ENCODE data around the gene SLC5A10.
"Not testable (repeated sequence)": the region's sequence is repeated elsewhere in the genome, so short reads cannot be mapped to it uniquely, and the experiment has no call there.

DNA sequence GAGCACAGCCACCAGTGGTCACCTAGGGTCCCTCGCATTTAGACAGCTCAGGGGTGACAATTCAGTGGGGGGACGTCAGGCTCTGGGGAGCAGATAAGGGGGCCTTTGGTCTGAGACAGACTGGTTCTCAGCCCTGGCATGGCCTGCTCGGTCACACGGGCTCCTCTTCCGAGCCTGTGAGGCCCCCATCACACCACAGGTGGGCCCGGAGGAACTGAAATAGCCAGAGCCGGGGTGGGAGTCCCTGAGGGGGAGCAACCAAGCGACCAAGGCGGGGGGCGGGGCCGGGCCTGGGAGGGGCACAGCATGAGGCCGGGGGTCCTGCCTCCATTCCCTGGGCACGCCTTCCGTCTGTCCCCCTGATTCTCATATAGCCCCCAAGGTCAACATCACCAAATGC, 90.4 kb downstream of the SLC5A10 start:
- TF ChIP-seq CTCF (IDR thresholded peaks at IDR 0.05); POLR2A (IDR thresholded peaks at IDR 0.05; ENCODE audit: low read depth); POLR2AphosphoS5 (IDR thresholded peaks at IDR 0.05): not testable (repeated sequence)

All from esophagus muscularis mucosa (tissue), 3 donors.